Measurements from ENCODE around the gene KCNAB1. TPM values are rescaled to one million over a fixed set of nuclear protein-coding genes. Genes with fewer than 3 reads are reported as not detected.

KCNAB1 gene
- total RNA-seq, 1 donor from 2014 or later: 16.5 TPM

- Mint-ChIP-seq H3K27ac (ENCODE audit: unreplicated experiment) (no peak overlapping the region), H3K27me3 (ENCODE audit: unreplicated experiment) (no peaks in the 10 kb centered on the region), H3K4me3 (ENCODE audit: unreplicated experiment) (no peak overlapping the region), H3K9me3 (ENCODE audit: unreplicated experiment) (no peaks in the 10 kb centered on the region), H3K36me3 (ENCODE audit: unreplicated experiment) (no peaks in the 10 kb centered on the region), H3K4me1 (ENCODE audit: low read depth, unreplicated experiment) (no peaks in the 10 kb centered on the region)
- DNase-seq: no peak
- TF ChIP-seq CTCF (IDR thresholded peaks at IDR 0.05; ENCODE audit: partially characterized antibody, unreplicated experiment): no peak
Observed at GRCh38 chr3:156140001-156140595, 19.7 kb downstream of the KCNAB1 start.

DNA sequence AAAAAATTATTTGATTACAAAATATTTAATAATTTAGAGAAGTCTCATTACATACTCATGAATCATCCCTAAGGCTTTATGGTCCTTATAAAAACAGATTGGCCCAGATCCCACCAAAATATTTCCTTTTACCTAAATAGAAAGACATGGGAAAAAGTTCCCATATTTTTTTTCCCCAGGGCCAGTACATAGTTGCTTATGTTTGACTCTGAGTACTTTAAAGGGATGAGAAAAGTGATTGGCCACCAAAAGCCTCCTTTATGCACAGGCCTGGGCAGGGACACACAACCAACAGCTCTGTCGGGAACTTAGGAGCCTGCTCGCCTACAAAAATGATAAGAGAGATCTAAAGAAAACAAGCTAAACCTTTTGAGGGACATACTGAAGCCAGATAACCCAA lies 22.3 kb downstream of the KCNAB1 start:
- TF ChIP-seq CTCF (IDR thresholded peaks at IDR 0.05; ENCODE audit: partially characterized antibody, unreplicated experiment): no peak
- Mint-ChIP-seq H3K36me3 (ENCODE audit: unreplicated experiment) (no peaks in the 10 kb centered on the region), H3K4me3 (ENCODE audit: unreplicated experiment) (no peak overlapping the region), H3K4me1 (ENCODE audit: low read depth, unreplicated experiment) (no peaks in the 10 kb centered on the region), H3K27ac (ENCODE audit: unreplicated experiment) (no peak overlapping the region), H3K9me3 (ENCODE audit: unreplicated experiment) (no peaks in the 10 kb centered on the region), H3K27me3 (ENCODE audit: unreplicated experiment) (no peaks in the 10 kb centered on the region)
- no peak for DNase-seq

DNA sequence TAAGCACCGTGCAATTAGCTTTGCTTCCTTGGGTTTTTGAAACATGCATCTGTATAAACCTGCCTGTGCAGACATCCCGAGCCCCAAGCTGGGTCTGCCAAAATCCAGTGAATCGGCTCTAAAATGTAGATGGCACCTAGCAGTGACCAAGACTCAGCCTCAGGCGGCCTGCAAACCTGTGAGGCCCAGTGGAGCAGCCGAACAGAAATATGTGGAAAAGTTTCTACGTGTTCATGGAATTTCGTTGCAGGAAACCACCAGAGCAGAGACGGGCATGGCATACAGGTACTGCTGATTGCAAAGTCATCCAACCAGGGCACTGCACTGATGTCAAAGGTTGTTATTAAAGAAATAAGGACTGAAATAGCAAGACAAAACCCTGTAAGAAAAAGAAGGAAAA lies 22.8 kb downstream of the KCNAB1 start:
- no peaks in the 10 kb centered on the region for H3K36me3 Mint-ChIP-seq (ENCODE audit: unreplicated experiment)
- H3K4me1 Mint-ChIP-seq (ENCODE audit: low read depth, unreplicated experiment): no peaks in the 10 kb centered on the region
- H3K27ac Mint-ChIP-seq (ENCODE audit: unreplicated experiment): no peak overlapping the region
- TF ChIP-seq CTCF (IDR thresholded peaks at IDR 0.05; ENCODE audit: partially characterized antibody, unreplicated experiment): no peak
- DNase-seq: no peak
- H3K27me3 Mint-ChIP-seq (ENCODE audit: unreplicated experiment): no peaks in the 10 kb centered on the region
- no peaks in the 10 kb centered on the region for H3K9me3 Mint-ChIP-seq (ENCODE audit: unreplicated experiment)
- no peak overlapping the region for H3K4me3 Mint-ChIP-seq (ENCODE audit: unreplicated experiment)

GRCh38 chr3:156144060-156144459 lies 23.7 kb downstream of the KCNAB1 start:
- TF ChIP-seq CTCF (IDR thresholded peaks at IDR 0.05; ENCODE audit: partially characterized antibody, unreplicated experiment): no peak
- Mint-ChIP-seq H3K4me3 (ENCODE audit: unreplicated experiment) (no peak overlapping the region), H3K27ac (ENCODE audit: unreplicated experiment) (no peak overlapping the region), H3K27me3 (ENCODE audit: unreplicated experiment) (no peaks in the 10 kb centered on the region), H3K9me3 (ENCODE audit: unreplicated experiment) (no peaks in the 10 kb centered on the region), H3K4me1 (ENCODE audit: low read depth, unreplicated experiment) (no peaks in the 10 kb centered on the region), H3K36me3 (ENCODE audit: unreplicated experiment) (no peaks in the 10 kb centered on the region)
- DNase-seq: no peak

DNA sequence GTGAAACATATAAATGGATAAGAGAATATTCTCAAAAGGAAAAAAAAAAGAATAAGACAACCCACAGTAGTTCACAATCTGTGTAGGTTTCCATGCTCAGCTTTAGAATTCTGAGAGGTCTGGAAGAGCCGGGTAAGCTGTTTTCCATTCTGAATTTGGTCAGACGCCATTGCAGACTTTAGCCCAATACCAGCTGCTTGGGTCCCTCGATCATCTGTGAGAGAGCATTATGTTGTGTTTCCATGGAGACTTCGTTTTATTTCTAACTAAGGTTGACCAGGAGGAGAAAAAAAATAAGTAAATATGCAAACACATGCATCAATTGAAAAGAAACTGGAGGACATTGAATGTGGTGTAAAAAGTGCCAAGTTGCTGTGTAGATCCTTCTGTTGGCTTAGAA lies 25.5 kb downstream of the KCNAB1 start:
- Mint-ChIP-seq H3K27ac (ENCODE audit: unreplicated experiment) (no peak overlapping the region), H3K4me3 (ENCODE audit: unreplicated experiment) (no peak overlapping the region), H3K4me1 (ENCODE audit: low read depth, unreplicated experiment) (no peaks in the 10 kb centered on the region), H3K9me3 (ENCODE audit: unreplicated experiment) (no peaks in the 10 kb centered on the region), H3K36me3 (ENCODE audit: unreplicated experiment) (no peaks in the 10 kb centered on the region), H3K27me3 (ENCODE audit: unreplicated experiment) (no peaks in the 10 kb centered on the region)
- DNase-seq: no peak
- no peak for TF ChIP-seq CTCF (IDR thresholded peaks at IDR 0.05; ENCODE audit: partially characterized antibody, unreplicated experiment)
